Endometrial microvascular endothelial cells (primary cell): ENCODE results near the gene JMJD4. TPM values are rescaled to one million over a fixed set of nuclear protein-coding genes. Genes with fewer than 3 reads are reported as not detected.

ENCODE experiments used
- in situ Hi-C: cut with HindIII; loops from 2 replicates; pipeline ENCODE4 v1.10.0; 2017; ENCODE audit warnings: low sequenced_read_pairs, low pct_unique_long_range_greater_than_20kb; ENCODE audit errors: inconsistent ontology term
- total RNA-seq: library from RNA; depleted of rRNA; stranded (reverse); fragments of >200 nt; gene quantifications from one replicate; pipeline ENCODE4 v1.2.3, GENCODE V29; 2015; ENCODE audit errors: inconsistent ontology term

Gene JMJD4
- total RNA-seq, 1 donor from 2014 or later = 23.7 TPM

GRCh38 chr1:227769936-227770494, 34.9 kb upstream of the JMJD4 start:
- in situ Hi-C loops = no loop called here

GRCh38 chr1:227769047-227769935, 34.2 kb upstream of the JMJD4 start:
- in situ Hi-C loops = no loop called here

DNA sequence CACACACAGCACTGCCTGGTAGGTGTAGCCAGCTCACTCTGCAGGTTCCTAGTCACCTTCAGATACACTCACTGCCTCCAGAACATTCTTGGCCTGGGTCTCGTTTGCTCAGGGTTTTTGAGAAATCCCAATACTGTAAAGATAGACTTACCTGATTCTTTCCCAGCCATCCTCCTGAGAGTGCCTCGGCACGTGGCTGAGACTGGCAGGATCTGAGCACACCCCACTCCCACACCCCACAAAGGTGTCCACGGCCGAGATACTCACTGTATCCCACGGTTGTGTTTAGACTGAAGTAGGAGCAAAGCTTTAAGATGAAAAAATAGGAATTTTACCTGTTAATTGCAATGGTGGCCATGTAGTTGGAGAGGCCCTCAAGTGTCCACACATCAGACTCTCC, 33.5 kb upstream of the JMJD4 start:
- in situ Hi-C loops = no loop called here

- in situ Hi-C loops = no loop called here
Measured at GRCh38 chr1:227768125-227768439, 33.0 kb upstream of the JMJD4 start.

GRCh38 chr1:227767401-227768124, 32.5 kb upstream of the JMJD4 start:
- in situ Hi-C loops = no loop called here

- in situ Hi-C loops = no loop called here
Measured at GRCh38 chr1:227766653-227767277, 31.7 kb upstream of the JMJD4 start.

DNA sequence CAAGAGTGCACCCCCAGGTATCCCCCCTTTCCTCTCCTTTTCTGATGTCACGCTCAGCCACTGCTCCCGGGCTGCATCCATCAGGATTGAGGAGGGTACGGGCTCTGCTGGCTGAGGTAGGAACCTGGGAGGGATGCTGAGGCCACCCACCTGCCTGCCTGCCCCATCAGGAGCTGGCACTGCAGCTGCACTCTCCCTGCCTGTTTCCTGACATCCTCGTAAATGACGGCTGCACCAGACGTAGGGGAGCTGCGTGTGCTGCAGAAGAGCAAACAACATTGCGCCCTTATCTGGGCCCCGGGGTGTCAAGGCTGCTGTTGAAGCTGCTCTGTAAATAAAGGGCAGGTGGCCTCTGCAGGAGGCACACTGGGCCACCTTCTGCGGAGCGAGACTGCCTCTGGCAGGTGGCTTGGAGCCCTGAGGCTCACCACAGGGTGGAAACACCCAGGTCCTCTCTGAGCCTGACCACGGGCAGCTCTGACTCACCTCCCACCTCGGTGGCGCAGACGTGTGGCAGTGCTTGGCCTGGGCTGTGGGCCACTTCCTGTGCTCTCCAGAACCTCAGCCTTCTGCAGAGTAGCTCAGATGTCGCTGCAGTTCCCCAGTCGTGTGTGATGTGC, 31.0 kb upstream of the JMJD4 start:
- in situ Hi-C loops = no loop called here

DNA sequence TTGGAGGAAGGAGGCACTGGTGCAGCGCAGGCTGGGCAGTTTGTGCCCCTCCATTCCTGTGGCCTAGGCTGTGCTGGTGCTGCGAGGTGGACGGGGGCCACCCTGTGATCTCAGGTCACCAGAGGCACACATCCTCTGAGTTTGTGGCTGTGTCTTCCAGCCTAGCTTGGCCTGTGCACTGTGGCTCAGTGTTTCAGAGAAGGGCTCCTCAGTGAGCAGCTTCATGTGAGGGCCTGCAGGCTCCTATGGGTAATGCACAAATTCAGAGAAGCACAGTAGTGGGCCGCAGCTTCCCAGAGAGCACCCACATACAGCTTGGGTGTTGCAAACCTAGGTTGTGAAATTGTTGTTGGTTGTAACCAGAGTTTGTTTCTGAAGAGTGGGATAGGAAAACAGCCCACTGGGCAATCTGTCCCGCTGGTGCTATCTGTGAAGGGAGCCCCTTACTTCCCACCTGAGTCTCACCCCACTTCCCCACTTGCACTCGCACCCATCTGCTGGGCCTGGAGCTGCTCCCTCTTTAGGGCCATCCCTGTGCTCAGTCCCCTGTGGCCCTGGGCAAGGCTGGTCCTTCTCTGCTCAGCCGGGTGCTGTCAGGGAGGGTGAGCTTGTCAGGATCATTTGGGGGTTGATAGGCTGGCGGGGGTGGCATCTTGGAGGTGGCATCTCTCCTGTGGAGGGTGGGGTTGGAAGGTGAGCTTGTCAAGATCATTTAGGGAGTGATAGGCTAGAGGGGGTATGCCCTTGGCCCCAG, 30.3 kb upstream of the JMJD4 start:
- in situ Hi-C loops = no loop called here

GRCh38 chr1:227764019-227764391, 28.9 kb upstream of the JMJD4 start:
- in situ Hi-C loops = no loop called here

DNA sequence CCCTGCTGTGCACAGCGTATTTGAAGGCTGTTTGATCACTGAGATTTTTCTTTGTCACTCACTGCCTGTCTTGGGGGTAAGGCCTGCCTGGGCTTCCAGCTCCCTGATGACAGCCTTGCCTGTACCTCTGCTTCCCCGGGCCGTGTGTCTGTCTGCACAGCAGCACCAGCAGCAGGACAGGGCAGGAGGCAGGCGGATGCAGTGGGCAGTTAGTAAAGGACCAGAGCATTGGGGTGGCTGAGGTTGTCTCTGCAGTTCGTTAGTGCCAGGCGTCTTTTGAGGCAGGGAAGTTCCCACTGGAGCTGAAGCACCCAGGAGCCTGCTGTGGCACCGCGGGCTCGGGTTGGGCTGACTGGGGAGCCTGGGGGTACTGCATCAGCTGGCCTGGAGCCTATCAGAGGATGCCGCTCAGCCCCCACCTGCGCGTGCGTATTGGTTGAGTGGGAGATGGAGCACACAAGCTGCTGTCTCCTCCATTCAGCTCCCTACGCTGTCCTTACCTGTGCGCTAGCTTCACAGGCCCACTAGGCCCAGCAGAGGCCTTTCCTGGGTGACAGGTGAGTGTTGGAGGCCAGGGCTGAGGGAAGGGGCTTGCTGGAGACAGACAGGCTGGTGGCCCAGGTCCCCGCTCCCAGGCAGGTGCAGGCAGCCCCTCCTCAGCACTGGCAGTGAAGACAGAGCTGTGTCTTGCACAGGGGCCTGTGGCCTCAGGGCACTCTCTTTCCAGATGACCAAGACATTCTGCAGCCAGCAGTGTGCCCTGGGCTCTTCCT, 28.3 kb upstream of the JMJD4 start:
- in situ Hi-C loops = no loop called here

- in situ Hi-C loops = no loop called here
Measured at GRCh38 chr1:227762231-227762911, 27.3 kb upstream of the JMJD4 start.

- in situ Hi-C loops = no loop called here
Measured at GRCh38 chr1:227761621-227762230, 26.6 kb upstream of the JMJD4 start.

- in situ Hi-C loops = no loop called here
Measured at GRCh38 chr1:227760377-227760776, 25.3 kb upstream of the JMJD4 start.

GRCh38 chr1:227759341-227760300, 24.5 kb upstream of the JMJD4 start:
- in situ Hi-C loops = no loop called here

DNA sequence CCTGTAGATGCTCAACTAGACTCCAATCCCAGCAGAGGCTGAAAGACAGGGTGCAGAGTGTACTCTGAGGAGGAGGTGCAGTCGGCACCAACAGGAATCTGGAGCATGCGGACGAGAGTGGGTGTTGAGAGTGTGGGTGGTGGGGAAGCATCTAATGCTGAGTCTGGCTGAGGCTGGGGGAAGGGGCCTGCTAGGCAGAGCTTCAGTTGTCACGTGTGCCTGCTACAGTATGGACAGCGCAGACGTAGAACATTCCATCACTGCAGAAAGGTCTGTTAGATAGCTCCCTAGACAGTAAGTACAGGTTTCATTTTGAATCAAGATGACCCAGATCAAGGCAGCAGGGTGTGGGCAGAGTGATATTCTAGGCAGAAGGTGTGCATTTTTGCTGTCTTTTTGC, 23.3 kb upstream of the JMJD4 start:
- in situ Hi-C loops = no loop called here

GRCh38 chr1:227757781-227758180, 22.7 kb upstream of the JMJD4 start:
- in situ Hi-C loops = no loop called here
